Lower leg skin (tissue), 3 donors: Measurements from ENCODE around the gene SUN2.

ENCODE experiments used
- POLR2A ChIP-seq, 2 donors: fragments of 450-650 bp; IDR thresholded peaks; one replicate each; pipeline ENCODE4 v1.6.1; 2016 to 2017; ENCODE audit warnings: antibody characterized with exemption in 2 of 2, mild to moderate bottlenecking in 1 of 2, moderate library complexity in 1 of 2
- TF ChIP-seq, protein P1 (sequence below), 3 donors: fragments of 450-650 bp; IDR thresholded peaks; one replicate each; pipeline ENCODE4 v1.5.1; 2016; ENCODE audit warnings: antibody characterized with exemption in 3 of 3, mild to moderate bottlenecking in 3 of 3, moderate library complexity in 2 of 3

DNA sequence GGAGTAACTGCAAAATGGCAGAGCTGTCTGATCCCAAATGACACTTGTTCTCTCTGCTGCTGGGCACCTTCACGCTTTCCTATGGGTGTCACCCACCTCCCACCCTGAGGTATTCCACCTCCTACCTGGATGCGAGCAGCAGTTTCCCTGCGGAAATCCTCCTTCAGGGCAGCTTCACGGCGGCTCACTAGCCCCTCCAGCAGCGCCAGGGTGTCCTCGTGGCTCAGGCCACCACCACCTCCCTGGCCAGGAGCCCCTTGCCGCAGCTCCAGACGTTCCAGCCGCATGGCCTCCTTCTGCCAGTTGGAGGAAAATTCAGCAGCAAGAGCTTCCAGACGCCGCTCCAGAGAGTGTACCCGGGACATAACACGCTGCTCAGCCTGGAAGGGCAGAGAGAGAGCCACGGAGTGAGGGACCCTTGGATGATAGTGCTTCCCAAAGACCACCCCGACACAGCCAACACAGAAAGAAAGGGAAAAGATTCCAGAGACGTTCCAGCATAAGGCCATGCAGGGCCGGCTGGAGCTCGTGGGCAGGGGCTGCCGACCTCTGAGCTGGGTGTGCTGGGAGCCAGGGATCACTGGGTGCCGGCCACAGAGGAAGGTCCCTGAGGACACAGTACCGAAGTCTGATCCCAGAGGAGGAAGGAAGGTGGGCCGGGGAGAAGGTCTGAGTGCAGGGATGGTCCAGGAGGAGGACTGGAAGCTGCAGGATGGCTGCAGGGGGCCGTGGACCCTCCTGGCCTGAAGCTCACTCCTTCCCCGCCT lies 13.4 kb downstream of the SUN2 start:
- TF ChIP-seq, protein P1, sequence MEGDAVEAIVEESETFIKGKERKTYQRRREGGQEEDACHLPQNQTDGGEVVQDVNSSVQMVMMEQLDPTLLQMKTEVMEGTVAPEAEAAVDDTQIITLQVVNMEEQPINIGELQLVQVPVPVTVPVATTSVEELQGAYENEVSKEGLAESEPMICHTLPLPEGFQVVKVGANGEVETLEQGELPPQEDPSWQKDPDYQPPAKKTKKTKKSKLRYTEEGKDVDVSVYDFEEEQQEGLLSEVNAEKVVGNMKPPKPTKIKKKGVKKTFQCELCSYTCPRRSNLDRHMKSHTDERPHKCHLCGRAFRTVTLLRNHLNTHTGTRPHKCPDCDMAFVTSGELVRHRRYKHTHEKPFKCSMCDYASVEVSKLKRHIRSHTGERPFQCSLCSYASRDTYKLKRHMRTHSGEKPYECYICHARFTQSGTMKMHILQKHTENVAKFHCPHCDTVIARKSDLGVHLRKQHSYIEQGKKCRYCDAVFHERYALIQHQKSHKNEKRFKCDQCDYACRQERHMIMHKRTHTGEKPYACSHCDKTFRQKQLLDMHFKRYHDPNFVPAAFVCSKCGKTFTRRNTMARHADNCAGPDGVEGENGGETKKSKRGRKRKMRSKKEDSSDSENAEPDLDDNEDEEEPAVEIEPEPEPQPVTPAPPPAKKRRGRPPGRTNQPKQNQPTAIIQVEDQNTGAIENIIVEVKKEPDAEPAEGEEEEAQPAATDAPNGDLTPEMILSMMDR (IDR thresholded peaks at IDR 0.05), result no peak
- TF ChIP-seq POLR2A (IDR thresholded peaks at IDR 0.05), result no peak
